Dendritic cell treated with granulocyte-macrophage colony-stimulating factor and Interleukin-4, amounts not matched to agents 40 ng/mL and 50 ng/mL, for 4 days (primary cell): ENCODE data around the gene DUSP9.

Experiments used
- H3K27ac Mint-ChIP-seq: one replicate; pipeline ENCODE4 v1.8.0; 2022; ENCODE audit warnings: mild to moderate bottlenecking, mixed read lengths
- H3K27me3 Mint-ChIP-seq: one replicate; pipeline ENCODE4 v1.8.0; 2022; ENCODE audit warnings: mild to moderate bottlenecking, mixed read lengths
- H3K36me3 Mint-ChIP-seq: one replicate; pipeline ENCODE4 v1.8.0; 2022; ENCODE audit warnings: low read depth, mixed read lengths
- H3K4me1 Mint-ChIP-seq: one replicate; pipeline ENCODE4 v1.8.0; 2022; ENCODE audit warnings: low read depth, mixed read lengths
- H3K4me3 Mint-ChIP-seq: one replicate; pipeline ENCODE4 v1.8.0; 2022; ENCODE audit warnings: mild to moderate bottlenecking, moderate library complexity, mixed read lengths
- H3K9me3 Mint-ChIP-seq: one replicate; pipeline ENCODE4 v1.8.0; 2022; ENCODE audit warnings: mixed read lengths
- intact Hi-C: fragments of 100-400 bp; cut with micrococcal nuclease; formaldehyde crosslinking; loops from one replicate; pipeline ENCODE4 v1.15.0; 2022

Gene DUSP9

GRCh38 chrX:153609917-153610835 lies 36.8 kb upstream of the DUSP9 start:
- intact Hi-C loops, result no loop called here
- Mint-ChIP-seq H3K27ac (no peak overlapping the region), H3K4me3 (peak overlapping the region; percentile 58)

GRCh38 chrX:153610836-153611213 lies 36.2 kb upstream of the DUSP9 start:
- Mint-ChIP-seq H3K9me3 (no peaks in the 10 kb centered on the region), H3K27me3 (peaks cover 49% of the 10 kb centered on the region), H3K4me1 (peaks cover 22% of the 10 kb centered on the region), H3K4me3 (no peak overlapping the region), H3K36me3 (no peaks in the 10 kb centered on the region), H3K27ac (no peak overlapping the region)
- intact Hi-C loops, result no loop called here

More at GRCh38 chrX:153609917-153610835, 36.8 kb upstream of the DUSP9 start:
- peaks cover 23% of the 10 kb centered on the region for H3K4me1 Mint-ChIP-seq
- no peaks in the 10 kb centered on the region for H3K36me3 Mint-ChIP-seq
- H3K27me3 Mint-ChIP-seq, result peaks cover 47% of the 10 kb centered on the region
- no peaks in the 10 kb centered on the region for H3K9me3 Mint-ChIP-seq

GRCh38 chrX:153611298-153612095 lies 35.5 kb upstream of the DUSP9 start:
- intact Hi-C loops, result no loop called here
- H3K27me3 Mint-ChIP-seq, result peaks cover 49% of the 10 kb centered on the region
- H3K9me3 Mint-ChIP-seq, result no peaks in the 10 kb centered on the region
- no peak overlapping the region for H3K27ac Mint-ChIP-seq
- no peak overlapping the region for H3K4me3 Mint-ChIP-seq
- H3K36me3 Mint-ChIP-seq, result no peaks in the 10 kb centered on the region
- peaks cover 22% of the 10 kb centered on the region for H3K4me1 Mint-ChIP-seq

GRCh38 chrX:153612413-153612812 lies 34.6 kb upstream of the DUSP9 start:
- H3K36me3 Mint-ChIP-seq, result no peaks in the 10 kb centered on the region
- no peak overlapping the region for H3K4me3 Mint-ChIP-seq
- peaks cover 13% of the 10 kb centered on the region for H3K4me1 Mint-ChIP-seq
- intact Hi-C loops, result no loop called here
- no peak overlapping the region for H3K27ac Mint-ChIP-seq
- no peaks in the 10 kb centered on the region for H3K9me3 Mint-ChIP-seq
- peaks cover 41% of the 10 kb centered on the region for H3K27me3 Mint-ChIP-seq

GRCh38 chrX:153614818-153615217 lies 32.2 kb upstream of the DUSP9 start:
- Mint-ChIP-seq H3K4me3 (no peak overlapping the region), H3K27ac (no peak overlapping the region), H3K4me1 (peaks cover 5% of the 10 kb centered on the region), H3K36me3 (no peaks in the 10 kb centered on the region), H3K27me3 (peaks cover 39% of the 10 kb centered on the region), H3K9me3 (no peaks in the 10 kb centered on the region)
- intact Hi-C loops, result no loop called here

GRCh38 chrX:153620576-153620975 lies 26.4 kb upstream of the DUSP9 start:
- Mint-ChIP-seq H3K27me3 (peaks cover 21% of the 10 kb centered on the region), H3K4me3 (no peak overlapping the region), H3K4me1 (no peaks in the 10 kb centered on the region), H3K36me3 (no peaks in the 10 kb centered on the region), H3K9me3 (no peaks in the 10 kb centered on the region), H3K27ac (no peak overlapping the region)
- intact Hi-C loops, result no loop called here

- H3K4me3 Mint-ChIP-seq, result no peak overlapping the region
- no peaks in the 10 kb centered on the region for H3K9me3 Mint-ChIP-seq
- no peak overlapping the region for H3K27ac Mint-ChIP-seq
- intact Hi-C loops, result no loop called here
- peaks cover 18% of the 10 kb centered on the region for H3K27me3 Mint-ChIP-seq
- no peaks in the 10 kb centered on the region for H3K4me1 Mint-ChIP-seq
- no peaks in the 10 kb centered on the region for H3K36me3 Mint-ChIP-seq
Observed at GRCh38 chrX:153621949-153622598, 24.9 kb upstream of the DUSP9 start.

GRCh38 chrX:153622661-153623309 lies 24.2 kb upstream of the DUSP9 start:
- H3K27me3 Mint-ChIP-seq, result peaks cover 18% of the 10 kb centered on the region
- intact Hi-C loops, result no loop called here
- H3K4me3 Mint-ChIP-seq, result no peak overlapping the region
- H3K27ac Mint-ChIP-seq, result no peak overlapping the region
- H3K9me3 Mint-ChIP-seq, result no peaks in the 10 kb centered on the region
- H3K4me1 Mint-ChIP-seq, result no peaks in the 10 kb centered on the region
- H3K36me3 Mint-ChIP-seq, result no peaks in the 10 kb centered on the region

GRCh38 chrX:153623310-153624029 lies 23.5 kb upstream of the DUSP9 start:
- Mint-ChIP-seq H3K27me3 (peaks cover 16% of the 10 kb centered on the region), H3K9me3 (no peaks in the 10 kb centered on the region), H3K4me1 (no peaks in the 10 kb centered on the region), H3K4me3 (no peak overlapping the region), H3K27ac (no peak overlapping the region), H3K36me3 (no peaks in the 10 kb centered on the region)
- intact Hi-C loops, result no loop called here

- no peaks in the 10 kb centered on the region for H3K9me3 Mint-ChIP-seq
- intact Hi-C loops, result no loop called here
Observed at GRCh38 chrX:153624196-153625091, 22.6 kb upstream of the DUSP9 start.

GRCh38 chrX:153625271-153626024 lies 21.6 kb upstream of the DUSP9 start:
- no peaks in the 10 kb centered on the region for H3K4me1 Mint-ChIP-seq
- peaks cover 21% of the 10 kb centered on the region for H3K27me3 Mint-ChIP-seq
- H3K36me3 Mint-ChIP-seq, result no peaks in the 10 kb centered on the region
- no peak overlapping the region for H3K27ac Mint-ChIP-seq
- no peak overlapping the region for H3K4me3 Mint-ChIP-seq
- intact Hi-C loops, result no loop called here
- no peaks in the 10 kb centered on the region for H3K9me3 Mint-ChIP-seq

More at GRCh38 chrX:153624196-153625091, 22.6 kb upstream of the DUSP9 start:
- no peak overlapping the region for H3K4me3 Mint-ChIP-seq
- no peaks in the 10 kb centered on the region for H3K4me1 Mint-ChIP-seq
- no peak overlapping the region for H3K27ac Mint-ChIP-seq
- H3K27me3 Mint-ChIP-seq, result peaks cover 18% of the 10 kb centered on the region
- no peaks in the 10 kb centered on the region for H3K36me3 Mint-ChIP-seq
